GM21529 (cell line): Measurements from ENCODE around the gene FSIP1.
"Not testable (repeated sequence)": the region's sequence is repeated elsewhere in the genome, so short reads cannot be mapped to it uniquely, and the experiment has no call there.

Source experiments
- ATAC-seq: cut with Tn5 transposase; IDR thresholded peaks from one replicate; pipeline ENCODE4 v1.9.1; 2021; ENCODE audit not compliant: unreplicated experiment

Gene FSIP1

GRCh38 chr15:39782441-39783138 is at the start of gene FSIP1:
FSIP1 (minus strand) TSS chr15:39782841; CDS start chr15:39776524, 6,317 bp downstream.
- peak; percentile 97 for ATAC-seq

DNA sequence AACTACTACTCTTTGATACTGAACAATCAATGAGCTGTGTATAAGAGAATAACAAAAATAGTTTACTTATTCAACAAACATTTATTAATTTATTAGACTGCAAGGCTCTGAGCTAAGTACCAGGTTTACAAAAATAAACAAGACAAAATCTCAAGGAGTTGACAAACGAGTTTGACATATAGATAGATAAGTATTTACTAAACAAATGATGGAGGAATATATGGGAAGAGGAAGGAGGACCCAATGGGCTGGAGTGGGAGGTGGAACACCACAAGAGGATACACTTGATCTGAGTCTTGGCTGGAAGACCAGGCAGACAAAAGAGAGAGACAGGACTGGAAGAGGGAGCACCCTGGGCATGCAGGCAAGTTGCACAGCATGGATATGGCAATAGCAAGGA is 47.5 kb upstream of the FSIP1 start:
- no peak for ATAC-seq

GRCh38 chr15:39828374-39828931 is 45.8 kb upstream of the FSIP1 start:
- ATAC-seq, result no peak

- no peak for ATAC-seq
Observed at GRCh38 chr15:39826975-39827374, 44.3 kb upstream of the FSIP1 start.

DNA sequence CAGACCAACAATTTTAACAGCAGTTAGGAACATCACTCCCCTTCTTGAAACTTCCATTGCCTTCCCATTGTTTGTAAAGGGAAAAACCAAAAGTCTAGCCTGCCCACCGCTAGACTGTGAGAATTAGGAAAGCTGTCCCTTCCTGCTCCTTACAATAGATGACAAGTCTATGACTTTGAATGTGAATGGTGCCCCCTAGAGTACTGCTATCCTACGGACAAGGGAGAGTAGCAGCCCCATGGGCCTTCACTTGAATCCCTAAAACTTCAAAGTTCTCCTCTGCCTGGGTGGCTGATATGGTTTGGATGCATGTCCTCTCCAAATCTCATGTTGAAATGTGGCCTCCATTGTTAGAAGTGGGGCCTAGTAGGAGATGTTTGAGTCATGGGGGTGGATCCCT is 41.0 kb upstream of the FSIP1 start:
- ATAC-seq, result no peak

DNA sequence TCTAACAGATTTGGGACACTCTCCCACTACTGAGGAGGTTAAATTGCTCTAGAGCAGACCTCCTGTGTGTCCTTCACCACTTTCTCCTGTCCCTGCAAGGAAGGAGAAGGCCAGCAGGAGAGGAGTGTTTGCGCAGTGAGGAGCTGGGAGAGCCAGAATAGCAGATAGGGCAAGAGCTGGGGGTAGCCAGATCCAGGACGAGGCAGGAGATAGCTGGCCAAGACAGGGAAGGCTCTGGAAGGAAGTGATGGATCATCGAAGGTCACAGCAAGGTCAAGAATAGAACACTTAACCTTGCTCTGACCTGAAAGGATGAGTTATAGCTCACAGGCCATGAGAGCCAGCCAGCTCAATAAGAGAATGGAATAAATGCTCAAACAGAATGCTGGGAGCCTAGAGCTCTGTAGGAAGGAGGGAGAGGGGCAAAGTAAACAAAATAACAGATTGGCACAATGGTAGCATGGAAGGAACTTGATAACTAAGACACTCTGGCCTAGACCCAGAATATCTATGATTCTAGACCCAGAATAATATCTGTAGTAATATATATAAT is 37.5 kb upstream of the FSIP1 start:
- no peak for ATAC-seq

GRCh38 chr15:39819533-39819932 is 36.9 kb upstream of the FSIP1 start:
- no peak for ATAC-seq

- no peak for ATAC-seq
Observed at GRCh38 chr15:39817892-39818291, 35.3 kb upstream of the FSIP1 start.

GRCh38 chr15:39814489-39814888 is 31.8 kb upstream of the FSIP1 start:
- no peak for ATAC-seq

GRCh38 chr15:39812651-39813050 is 30.0 kb upstream of the FSIP1 start:
- not testable (repeated sequence) for ATAC-seq

DNA sequence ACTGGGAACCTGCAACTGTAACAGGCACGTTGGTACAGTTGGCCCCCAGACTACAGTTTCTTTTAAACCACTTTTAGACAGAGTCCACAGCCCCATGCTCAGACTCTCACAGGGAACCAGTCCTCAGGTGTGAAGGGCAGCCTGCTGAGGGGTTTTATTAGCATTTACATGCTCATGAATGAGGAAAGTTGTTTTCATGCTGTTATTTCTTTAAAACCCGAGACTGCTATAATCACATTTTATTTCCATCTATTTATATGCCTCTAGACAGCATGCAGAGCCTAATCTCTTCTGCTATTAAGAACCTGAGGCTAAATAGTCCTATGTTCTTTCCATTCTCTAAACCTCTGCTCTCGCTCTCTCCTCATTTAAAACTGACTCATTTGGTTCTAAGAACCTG is 26.3 kb upstream of the FSIP1 start:
- ATAC-seq, result no peak

DNA sequence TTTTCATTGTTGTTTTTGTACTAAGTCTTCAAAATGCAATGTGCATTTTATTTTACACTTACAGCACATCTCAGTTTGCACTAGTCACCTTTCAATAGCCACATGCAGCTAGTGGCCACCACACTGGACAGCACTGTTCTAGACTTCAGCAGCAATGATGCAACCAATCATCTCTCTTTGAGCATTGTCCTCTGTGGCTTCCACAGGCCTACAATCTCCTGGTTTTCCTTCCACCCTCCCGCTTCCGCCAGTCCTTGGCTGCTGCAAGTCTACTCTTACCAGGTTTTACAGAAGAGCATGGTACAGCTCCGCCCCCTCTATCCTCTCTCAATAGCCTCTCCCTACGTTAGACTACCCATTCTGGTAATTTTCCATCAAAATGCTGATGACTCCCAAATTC is 25.1 kb upstream of the FSIP1 start:
- no peak for ATAC-seq

DNA sequence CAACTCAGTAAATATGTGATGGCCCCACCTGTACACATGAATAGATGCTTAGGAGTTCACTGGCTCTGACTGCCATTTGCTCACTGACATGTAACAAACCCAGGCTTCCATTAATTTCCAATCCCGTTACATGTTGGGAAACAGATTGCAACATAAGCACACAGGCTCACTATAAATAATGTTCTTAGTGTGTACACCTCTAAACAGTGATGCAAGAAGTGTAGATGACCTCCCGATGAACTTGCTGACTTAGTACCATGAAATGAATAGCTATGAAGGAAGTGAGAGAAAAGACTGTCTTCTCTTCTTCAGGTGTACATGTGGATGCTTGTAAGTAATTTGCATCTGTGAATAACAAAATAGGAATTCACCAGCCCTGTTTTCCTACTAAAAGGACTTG is 21.4 kb upstream of the FSIP1 start:
- ATAC-seq, result no peak

DNA sequence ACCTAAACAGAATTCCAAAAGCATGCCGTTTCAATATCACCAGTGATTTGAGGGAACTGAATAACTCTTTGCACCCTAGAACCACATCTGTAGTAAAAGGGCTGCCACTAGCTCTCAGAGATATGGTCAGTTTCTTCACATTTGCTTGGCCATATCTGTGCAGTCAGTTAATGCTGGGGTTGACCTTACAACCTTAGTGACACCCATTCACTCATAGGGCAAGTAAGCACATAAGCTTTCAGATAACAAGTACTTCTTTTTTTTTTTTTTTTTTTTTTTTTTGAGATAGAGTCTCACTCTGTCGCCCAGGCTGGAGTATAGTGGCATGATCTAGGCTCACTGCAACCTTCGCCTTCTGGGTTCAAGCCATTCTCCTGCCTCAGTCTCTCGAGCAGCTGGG is 20.4 kb upstream of the FSIP1 start:
- no peak for ATAC-seq

DNA sequence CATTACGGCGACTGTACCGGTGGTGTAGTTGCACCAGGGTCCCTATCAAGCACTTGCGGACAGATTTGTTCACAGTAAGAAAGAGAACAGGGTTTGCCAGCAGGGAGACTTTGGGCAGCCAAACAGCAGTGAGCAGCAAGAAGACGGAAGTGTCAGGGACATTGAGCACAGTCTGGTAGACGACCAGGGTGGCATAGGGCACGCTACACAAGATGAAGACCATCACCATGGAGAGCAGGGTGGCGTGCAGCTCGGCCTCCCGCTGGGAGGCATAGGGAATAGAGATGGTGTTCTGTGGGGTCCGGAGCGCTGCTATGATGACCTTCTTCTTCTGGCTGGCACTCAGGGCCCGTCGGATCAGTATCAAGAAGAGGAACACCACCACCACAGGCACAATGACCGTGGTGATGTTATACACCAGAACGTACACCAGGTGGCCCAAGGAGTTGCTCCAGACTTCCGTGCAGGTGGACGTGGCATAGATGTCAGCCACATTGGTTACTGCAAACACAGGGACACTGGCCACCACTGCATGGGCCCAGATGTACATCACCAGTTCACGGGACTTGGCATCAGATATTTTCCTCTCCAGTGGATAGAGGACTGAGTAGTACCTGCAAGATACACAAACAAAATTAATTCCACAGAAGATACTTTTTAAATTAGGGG is 19.1 kb upstream of the FSIP1 start:
- ATAC-seq, result peak; percentile 72

DNA sequence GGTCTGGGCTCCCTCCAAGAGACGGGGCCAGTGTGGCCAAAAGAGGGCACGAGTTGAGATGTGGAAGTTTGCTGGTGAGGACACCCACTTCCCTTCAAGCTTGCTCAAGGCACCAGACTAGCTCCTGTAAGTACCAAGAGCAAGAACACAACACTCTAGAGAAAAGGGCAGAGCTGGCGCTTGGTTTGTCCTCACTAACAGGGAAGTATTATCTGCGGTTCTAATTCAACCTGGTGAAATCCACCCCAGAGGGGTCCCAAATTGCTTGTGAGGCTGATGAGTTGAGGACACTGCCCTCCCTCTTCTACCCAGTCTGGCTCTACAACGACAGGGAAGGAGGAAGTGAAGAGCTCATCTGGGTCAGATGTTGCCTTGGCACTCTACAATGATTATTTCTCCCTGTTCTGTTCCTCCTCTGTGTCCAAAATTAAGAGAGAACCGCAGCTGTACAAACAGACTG is 16.9 kb upstream of the FSIP1 start:
- no peak for ATAC-seq

DNA sequence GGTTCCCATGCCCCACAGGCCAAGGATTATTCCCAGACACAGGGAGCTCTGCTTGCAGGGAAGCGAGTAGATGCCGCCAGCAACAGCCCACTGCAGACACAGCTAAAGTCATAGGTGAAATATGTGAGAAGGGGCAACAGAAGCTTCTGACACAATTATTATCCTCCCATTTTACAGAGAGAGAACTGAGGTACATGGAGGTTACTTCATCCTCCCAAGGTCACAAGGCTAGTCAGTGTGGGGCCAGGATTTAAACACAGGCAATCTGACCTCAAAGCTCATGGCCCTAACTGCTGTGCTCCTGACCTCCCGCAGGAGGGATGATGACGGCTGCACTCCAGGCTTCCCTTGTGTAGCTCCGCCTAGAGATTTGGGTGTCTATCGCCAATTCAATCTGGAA is 15.7 kb upstream of the FSIP1 start:
- no peak for ATAC-seq

DNA sequence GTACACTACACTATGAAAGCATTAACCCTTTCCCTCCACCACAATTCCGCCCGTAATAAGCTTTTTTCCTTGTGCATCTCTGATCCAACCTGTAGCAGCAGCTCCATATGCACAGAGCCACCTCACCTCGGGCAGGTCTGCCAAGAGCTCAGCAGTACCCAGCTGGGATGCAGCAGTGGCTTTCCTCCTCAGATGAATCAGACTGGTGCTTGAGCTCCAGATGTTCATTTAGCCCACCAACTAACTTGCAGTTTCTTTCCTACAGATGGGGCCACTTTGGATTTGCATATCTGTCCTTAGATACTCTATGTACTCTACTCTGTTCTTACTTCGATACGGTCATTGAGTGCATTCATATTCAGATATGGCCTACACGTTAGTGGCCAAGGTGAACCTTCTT is 14.8 kb upstream of the FSIP1 start:
- ATAC-seq, result no peak

GRCh38 chr15:39796601-39797000 is 14.0 kb upstream of the FSIP1 start:
- no peak for ATAC-seq

DNA sequence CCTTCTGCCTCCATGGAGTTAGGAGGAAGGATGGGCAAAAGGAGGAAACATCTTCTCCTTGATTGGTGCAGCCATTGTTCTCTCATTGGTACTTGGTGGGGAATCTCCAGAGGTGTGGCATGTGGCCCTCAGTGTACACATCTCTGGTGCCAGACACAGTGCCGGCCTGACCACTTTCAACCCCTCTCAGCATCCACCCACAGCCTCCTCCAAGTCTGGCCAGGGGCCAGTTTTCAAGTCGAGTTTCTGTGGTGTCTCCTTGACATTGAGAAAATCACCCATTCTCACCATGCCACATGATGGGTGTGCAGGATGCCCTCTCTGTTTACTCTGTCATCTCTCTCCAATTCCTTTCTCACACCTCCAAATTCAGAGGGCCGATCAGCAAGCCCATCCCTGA is 12.8 kb upstream of the FSIP1 start:
- no peak for ATAC-seq

DNA sequence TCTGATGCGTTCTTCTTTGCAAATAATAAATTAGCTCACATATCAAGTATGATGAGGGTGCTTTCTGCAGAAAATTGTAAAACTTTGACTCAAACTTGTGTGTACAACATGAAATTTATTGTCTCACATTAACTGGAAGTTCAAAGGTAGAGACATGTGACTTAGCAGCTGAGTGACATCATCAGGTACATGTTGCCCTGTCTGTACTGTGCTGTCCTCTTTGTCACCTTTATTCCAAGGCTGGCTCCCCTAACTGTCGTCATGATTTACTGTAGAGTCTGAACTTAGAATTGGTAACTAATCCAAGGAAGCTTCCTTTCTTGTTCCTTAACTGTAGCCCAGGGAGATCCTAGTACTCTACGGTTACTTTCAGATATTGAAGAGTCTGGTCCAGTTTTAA is 12.3 kb upstream of the FSIP1 start:
- ATAC-seq, result no peak

GRCh38 chr15:39793923-39794322 is 11.3 kb upstream of the FSIP1 start:
- no peak for ATAC-seq
